Sigmoid colon (tissue), 7 donors: ENCODE results near the gene COBL. TPM values are rescaled to one million over a fixed set of nuclear protein-coding genes. Genes with fewer than 3 reads are reported as not detected.

Source experiments
- DNase-seq: peaks from one replicate; pipeline ENCODE4 v3.0.0-alpha.2; 2019
- H3K27ac ChIP-seq, 4 donors: fragments of 200-600 bp; sonication (generic); one replicate each; pipeline ENCODE4 v1.5.1; 2016 to 2019; ENCODE audit warnings: mild to moderate bottlenecking in 1 of 4
- H3K27me3 ChIP-seq, 3 donors: fragments of 200-600 bp; sonication (generic); one replicate each; pipeline ENCODE4 v1.5.1; 2019; ENCODE audit warnings: mild to moderate bottlenecking in 1 of 3
- H3K36me3 ChIP-seq, 4 donors: fragments of 200-600 bp; sonication (generic); one replicate each; pipeline ENCODE4 v1.5.1; 2016 to 2019
- H3K4me1 ChIP-seq, 4 donors: fragments of 200-600 bp; sonication (generic); one replicate each; pipeline ENCODE4 v1.5.1; 2017 to 2019
- H3K4me3 ChIP-seq, 4 donors: fragments of 200-600 bp; sonication (generic); one replicate each; pipeline ENCODE4 v1.5.1; 2017 to 2019; ENCODE audit warnings: mild to moderate bottlenecking in 2 of 4, moderate library complexity in 1 of 4
- H3K9me3 ChIP-seq, 4 donors: fragments of 200-600 bp in 3 of 4; sonication (generic) in 3 of 4; one replicate each; pipeline versions ENCODE4 v1.5.1 to v1.6.1; 2013 to 2019
- EP300 ChIP-seq, 4 donors: sonication (generic); formaldehyde crosslinking; IDR thresholded peaks; one replicate each; pipeline ENCODE4 v1.6.1; 2017; ENCODE audit warnings: antibody characterized with exemption in 4 of 4
- POLR2A ChIP-seq, 2 donors: fragments of 450-650 bp; IDR thresholded peaks; one replicate each; pipeline ENCODE4 v1.6.1; 2016; ENCODE audit warnings: antibody characterized with exemption in 2 of 2, mild to moderate bottlenecking in 2 of 2, moderate library complexity in 2 of 2
- POLR2AphosphoS5 ChIP-seq, 4 donors: sonication (generic); formaldehyde crosslinking; IDR thresholded peaks; one replicate each; pipeline ENCODE4 v1.6.1; 2017; ENCODE audit warnings: antibody characterized with exemption in 4 of 4
- WGBS, 2 donors: extraction: QIAGEN DNeasy Blood & Tissue Kit; methylation state at CpG; one replicate each; pipeline ENCODE4 v1.1.7; 2013; 5-methylcytosine and 5-hydroxymethylcytosine counted together
- intact Hi-C: fragments of 100-400 bp; cut with DNase I; formaldehyde crosslinking; loops from one replicate; pipeline ENCODE4 v1.15.1; 2023
- polyA plus RNA-seq, 3 donors: library from polyadenylated mRNA; stranded (reverse); fragments of 200-250 nt; gene quantifications; one replicate each; pipeline ENCODE4 v1.2.3, GENCODE V29; 2013
- total RNA-seq, 4 donors: library from RNA; depleted of rRNA; stranded (reverse); fragments of >200 nt; gene quantifications; one replicate each; pipeline ENCODE4 v1.1.0, GENCODE V29; 2016
- TF ChIP-seq, protein P1 (sequence below), 4 experiments: fragments of 450-650 bp in 3 of 4; fragments of 200-600 bp in 1 of 4; IDR thresholded peaks; one replicate each; pipeline ENCODE4 v1.5.1; 2016 to 2019; ENCODE audit warnings: antibody characterized with exemption in 4 of 4, mild to moderate bottlenecking in 3 of 4, moderate library complexity in 2 of 4
- donor health status: healthy with polysubstance abuse.
- donor health status: Bipolar disorder and iron deficiency.
- donor health status: healthy.

COBL gene
- total and polyA plus RNA-seq, 7 donors = 3.0 to 27.6 (median 10.0) TPM

DNA sequence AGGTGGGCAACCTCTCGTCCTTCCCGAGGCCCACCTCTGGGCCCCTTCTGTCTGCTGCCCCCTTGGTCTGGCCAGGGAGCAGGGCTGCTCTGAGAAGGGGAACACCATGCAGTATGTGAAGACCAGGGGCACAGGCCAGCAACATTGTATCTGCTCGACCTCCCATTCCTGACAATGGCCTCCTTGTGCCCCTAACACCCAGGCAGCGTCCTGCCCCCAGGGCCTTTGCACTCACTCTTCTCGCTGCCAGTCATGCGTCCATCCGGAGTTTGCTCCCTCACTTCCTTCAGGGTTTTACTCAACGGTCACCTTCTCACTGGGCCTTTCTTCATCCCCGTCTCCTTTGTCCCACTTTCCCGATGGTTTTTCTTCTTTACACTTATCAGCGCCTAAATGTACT lies 301.0 kb downstream of the COBL start:
- TF ChIP-seq POLR2AphosphoS5 (IDR thresholded peaks at IDR 0.05) (no peak), EP300 (IDR thresholded peaks at IDR 0.05) (no peak), POLR2A (IDR thresholded peaks at IDR 0.05) (no peak)
- TF ChIP-seq, protein P1, sequence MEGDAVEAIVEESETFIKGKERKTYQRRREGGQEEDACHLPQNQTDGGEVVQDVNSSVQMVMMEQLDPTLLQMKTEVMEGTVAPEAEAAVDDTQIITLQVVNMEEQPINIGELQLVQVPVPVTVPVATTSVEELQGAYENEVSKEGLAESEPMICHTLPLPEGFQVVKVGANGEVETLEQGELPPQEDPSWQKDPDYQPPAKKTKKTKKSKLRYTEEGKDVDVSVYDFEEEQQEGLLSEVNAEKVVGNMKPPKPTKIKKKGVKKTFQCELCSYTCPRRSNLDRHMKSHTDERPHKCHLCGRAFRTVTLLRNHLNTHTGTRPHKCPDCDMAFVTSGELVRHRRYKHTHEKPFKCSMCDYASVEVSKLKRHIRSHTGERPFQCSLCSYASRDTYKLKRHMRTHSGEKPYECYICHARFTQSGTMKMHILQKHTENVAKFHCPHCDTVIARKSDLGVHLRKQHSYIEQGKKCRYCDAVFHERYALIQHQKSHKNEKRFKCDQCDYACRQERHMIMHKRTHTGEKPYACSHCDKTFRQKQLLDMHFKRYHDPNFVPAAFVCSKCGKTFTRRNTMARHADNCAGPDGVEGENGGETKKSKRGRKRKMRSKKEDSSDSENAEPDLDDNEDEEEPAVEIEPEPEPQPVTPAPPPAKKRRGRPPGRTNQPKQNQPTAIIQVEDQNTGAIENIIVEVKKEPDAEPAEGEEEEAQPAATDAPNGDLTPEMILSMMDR (IDR thresholded peaks at IDR 0.05) = no peak
- Histone ChIP-seq H3K9me3 (no peaks in the 10 kb centered on the region), H3K36me3 (no peaks in the 10 kb centered on the region), H3K27me3 (no peaks in the 10 kb centered on the region), H3K4me3 (no peak overlapping the region), H3K27ac (no peak overlapping the region), H3K4me1 (peaks cover 0 to 7% (median 0%) of the 10 kb centered on the region in 4 donors)
- 89 to 92% methylated on average over 11 of the region's 11 CpGs for WGBS, 2 donors
- DNase-seq = no peak
- intact Hi-C loops = no loop called here

DNA sequence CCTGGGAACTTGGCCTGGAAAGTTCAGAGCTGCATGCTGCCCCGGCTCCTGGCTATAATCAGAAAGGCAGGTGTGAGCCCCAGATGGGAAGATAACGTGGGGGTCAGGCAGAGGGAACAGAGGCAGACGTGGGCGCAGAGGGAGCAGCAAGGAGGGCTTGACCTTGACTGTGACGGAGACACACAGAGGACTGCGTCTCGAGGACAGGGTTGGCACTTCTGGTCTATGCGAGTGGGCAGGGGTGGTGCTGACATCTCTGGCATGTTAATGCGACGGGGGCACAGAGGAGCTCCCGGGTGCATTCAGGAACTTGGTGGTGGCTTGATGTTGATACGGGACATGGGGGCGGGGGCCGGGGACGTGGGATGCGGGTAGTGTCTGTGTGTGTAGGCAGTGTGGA lies 301.8 kb downstream of the COBL start:
- 80 to 91% methylated on average over 16 of the region's 16 CpGs for WGBS, 2 donors
- TF ChIP-seq POLR2AphosphoS5 (IDR thresholded peaks at IDR 0.05) (no peak), EP300 (IDR thresholded peaks at IDR 0.05) (no peak), POLR2A (IDR thresholded peaks at IDR 0.05) (no peak)
- TF ChIP-seq, protein P1 (IDR thresholded peaks at IDR 0.05) = no peak
- H3K27ac ChIP-seq = no peak overlapping the region
- peaks cover 0 to 15% (median 7%) of the 10 kb centered on the region in 4 donors for H3K4me1 ChIP-seq
- intact Hi-C loops = no loop called here
- no peak overlapping the region for H3K4me3 ChIP-seq
- no peak for DNase-seq
- H3K9me3 ChIP-seq = no peaks in the 10 kb centered on the region
- H3K27me3 ChIP-seq = no peaks in the 10 kb centered on the region
- H3K36me3 ChIP-seq = no peaks in the 10 kb centered on the region

DNA sequence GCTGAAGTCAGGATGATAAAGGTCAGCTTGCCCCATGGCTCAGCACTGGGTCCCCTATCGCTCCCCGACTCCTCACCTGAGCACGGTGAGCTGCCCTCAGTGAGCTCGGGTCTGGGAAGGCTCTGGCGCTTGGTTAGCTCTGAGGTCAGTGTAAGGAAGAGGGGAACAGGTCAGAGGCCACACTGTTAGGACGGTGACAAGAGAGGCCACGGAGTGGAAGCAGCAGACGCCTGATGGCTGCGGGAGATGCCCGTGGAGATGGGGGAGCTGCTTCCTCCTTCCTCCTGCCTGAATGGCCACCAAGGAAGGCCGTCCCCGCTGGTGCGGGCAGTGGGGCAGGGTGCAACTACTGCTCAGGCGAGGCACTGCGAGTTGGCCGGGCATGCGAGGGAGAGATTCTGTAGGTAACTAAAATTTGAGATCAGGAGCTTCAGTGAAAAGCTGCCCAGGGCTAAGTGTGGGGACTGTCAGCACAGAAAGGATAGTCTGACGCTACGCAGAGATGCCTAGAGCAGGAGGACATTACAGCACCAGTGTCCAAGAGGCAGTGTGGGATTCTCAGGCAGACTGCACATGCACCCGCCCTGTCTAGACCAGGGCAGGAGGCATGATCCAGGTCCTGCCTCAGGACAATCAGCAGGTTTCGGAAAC lies 302.6 kb downstream of the COBL start:
- TF ChIP-seq EP300 (IDR thresholded peaks at IDR 0.05) (no peak), POLR2AphosphoS5 (IDR thresholded peaks at IDR 0.05) (no peak), POLR2A (IDR thresholded peaks at IDR 0.05) (no peak)
- TF ChIP-seq, protein P1 (IDR thresholded peaks at IDR 0.05) = no peak
- peaks cover 0 to 22% (median 9%) of the 10 kb centered on the region in 4 donors for H3K4me1 ChIP-seq
- WGBS, 2 donors = 82 to 83% methylated on average over 21 of the region's 21 CpGs
- no peak overlapping the region for H3K4me3 ChIP-seq
- intact Hi-C loops = no loop called here
- no peaks in the 10 kb centered on the region for H3K9me3 ChIP-seq
- no peak for DNase-seq
- no peaks in the 10 kb centered on the region for H3K36me3 ChIP-seq
- no peak overlapping the region for H3K27ac ChIP-seq
- no peaks in the 10 kb centered on the region for H3K27me3 ChIP-seq

DNA sequence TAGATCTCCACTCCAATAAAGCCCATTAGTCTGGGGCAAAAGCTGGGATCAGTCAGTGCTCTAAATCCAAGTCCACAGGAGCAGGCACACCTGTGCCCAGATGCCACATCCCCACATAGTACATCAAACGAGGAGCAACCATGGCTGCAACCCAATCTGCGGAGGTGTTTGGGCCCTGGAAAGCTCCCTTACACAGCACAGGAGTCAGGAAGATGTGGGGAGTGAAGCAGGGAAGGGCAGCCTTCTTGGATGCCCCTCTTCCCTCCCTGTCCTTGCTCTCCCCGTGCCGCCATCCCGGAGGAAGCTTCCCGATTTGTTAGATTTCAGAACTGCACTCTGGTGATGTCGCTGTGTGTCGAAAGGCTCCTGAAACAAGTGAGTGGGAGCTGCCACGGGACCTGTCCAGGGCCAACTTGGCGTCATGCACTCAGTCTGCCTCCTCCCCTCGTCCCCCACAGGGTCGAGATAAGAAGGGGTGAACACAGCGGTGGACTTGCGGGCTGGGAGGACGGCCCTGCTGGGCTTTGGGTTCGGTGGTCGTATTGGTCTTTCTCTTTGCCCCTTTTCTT lies 303.3 kb downstream of the COBL start:
- Histone ChIP-seq H3K9me3 (no peaks in the 10 kb centered on the region), H3K4me3 (no peak overlapping the region), H3K27me3 (no peaks in the 10 kb centered on the region), H3K27ac (no peak overlapping the region), H3K36me3 (no peaks in the 10 kb centered on the region), H3K4me1 (peaks cover 0 to 22% (median 9%) of the 10 kb centered on the region in 4 donors)
- TF ChIP-seq POLR2AphosphoS5 (IDR thresholded peaks at IDR 0.05) (no peak), EP300 (IDR thresholded peaks at IDR 0.05) (no peak), POLR2A (IDR thresholded peaks at IDR 0.05) (no peak)
- TF ChIP-seq, protein P1 (IDR thresholded peaks at IDR 0.05) = no peak
- 88 to 94% methylated on average over 17 of the region's 17 CpGs for WGBS, 2 donors
- intact Hi-C loops = no loop called here
- DNase-seq = no peak
